ENCODE data around the gene TMC4.
A peak's percentile ranks its signal among the peaks of the same experiment; 100 is the strongest.
"Not testable (repeated sequence)": the region's sequence is repeated elsewhere in the genome, so short reads cannot be mapped to it uniquely, and the experiment has no call there.

The TMC4 gene

GRCh38 chr19:54173951-54174834 is 1.2 kb upstream of the TMC4 start:
- no peak for DNase-seq

DNA sequence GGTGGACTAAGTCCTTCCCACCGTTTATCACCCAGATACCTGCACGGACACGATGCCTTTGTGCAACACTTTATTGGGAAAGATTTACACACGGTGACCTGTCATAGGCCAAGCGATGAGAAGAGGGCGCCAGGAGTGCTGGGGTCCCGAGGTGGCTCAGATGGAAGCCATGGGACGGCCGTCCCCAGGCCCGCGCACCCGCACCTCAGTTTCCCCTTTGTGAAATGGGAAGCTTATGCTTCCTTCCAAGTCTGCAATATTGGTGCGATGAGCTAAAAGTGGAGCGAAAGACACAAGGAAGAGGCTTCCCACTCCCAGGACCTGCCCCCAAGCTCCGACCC is 369 bp upstream of the TMC4 start:
- DNase-seq, result no peak

GRCh38 chr19:54171736-54172431 is 1.1 kb downstream of the TMC4 start:
- DNase-seq, result not testable (repeated sequence)

DNA sequence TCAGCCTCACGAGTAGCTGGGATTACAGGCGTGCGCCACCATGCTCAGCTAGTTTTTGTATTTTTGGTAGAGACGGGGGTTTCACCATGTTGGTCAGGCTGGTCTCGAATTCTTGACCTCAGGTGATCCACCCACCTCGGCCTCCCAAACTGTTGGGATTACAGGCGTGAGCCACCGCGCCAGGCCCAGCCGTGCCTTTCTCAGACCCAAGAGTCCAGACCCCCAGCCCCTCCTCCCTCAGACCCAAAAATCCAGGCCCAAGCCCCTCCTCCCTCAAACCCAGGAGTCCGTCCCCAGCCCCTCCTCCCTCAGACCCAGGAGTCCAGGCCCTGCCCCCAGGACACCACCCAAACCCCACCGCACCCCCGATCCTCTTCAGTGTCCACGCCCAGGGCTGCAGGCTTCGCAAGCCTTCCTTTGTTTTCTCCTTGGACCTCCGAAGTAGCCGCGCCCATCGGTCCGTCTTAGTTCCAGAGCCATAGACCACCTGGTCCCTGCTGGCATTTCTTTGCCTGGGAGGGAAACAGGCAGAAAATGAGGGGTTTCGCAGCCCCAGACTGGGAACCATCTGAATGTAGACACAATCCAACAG is 3.7 kb downstream of the TMC4 start:
- no peak for DNase-seq

DNA sequence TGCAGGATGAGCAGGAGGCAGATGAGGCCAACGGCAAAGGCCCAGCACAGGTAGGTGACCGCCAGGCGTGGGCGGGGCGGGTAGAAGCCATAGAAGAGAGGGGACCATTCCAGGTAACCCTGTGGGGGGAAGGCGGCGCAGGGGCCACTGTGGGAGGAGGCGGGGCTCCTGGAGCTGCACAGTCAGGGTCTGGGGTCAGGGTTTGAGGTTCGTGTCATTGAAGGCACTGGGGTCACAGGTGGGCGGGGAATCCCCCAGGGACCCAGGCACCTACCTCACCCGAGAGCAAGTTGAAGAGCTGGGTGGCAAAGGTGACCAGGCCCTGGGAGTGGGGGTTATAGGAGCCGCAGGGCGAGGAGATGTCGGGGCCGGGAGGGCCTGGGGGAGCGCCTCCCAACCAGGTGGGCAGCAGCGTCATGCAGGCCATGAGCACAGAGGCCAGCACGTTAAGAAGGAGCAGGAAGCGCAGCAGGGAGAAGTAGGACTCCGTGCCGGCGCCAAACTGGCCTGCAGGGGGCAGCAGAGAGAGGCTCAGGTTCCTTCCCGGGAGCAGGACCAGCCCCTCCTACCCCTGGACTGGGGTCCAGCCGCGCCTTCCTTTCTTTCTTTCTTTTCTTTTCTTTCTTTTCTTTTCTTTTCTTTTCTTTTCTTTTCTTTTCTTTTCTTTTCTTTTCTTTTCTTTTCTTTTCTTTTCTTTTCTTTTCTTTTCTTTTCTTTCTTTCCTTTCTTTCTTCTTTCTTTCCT is 4.6 kb downstream of the TMC4 start:
- peak; percentile 65 for DNase-seq

GRCh38 chr19:54165222-54165621 is 7.7 kb downstream of the TMC4 start:
- DNase-seq, result no peak

DNA sequence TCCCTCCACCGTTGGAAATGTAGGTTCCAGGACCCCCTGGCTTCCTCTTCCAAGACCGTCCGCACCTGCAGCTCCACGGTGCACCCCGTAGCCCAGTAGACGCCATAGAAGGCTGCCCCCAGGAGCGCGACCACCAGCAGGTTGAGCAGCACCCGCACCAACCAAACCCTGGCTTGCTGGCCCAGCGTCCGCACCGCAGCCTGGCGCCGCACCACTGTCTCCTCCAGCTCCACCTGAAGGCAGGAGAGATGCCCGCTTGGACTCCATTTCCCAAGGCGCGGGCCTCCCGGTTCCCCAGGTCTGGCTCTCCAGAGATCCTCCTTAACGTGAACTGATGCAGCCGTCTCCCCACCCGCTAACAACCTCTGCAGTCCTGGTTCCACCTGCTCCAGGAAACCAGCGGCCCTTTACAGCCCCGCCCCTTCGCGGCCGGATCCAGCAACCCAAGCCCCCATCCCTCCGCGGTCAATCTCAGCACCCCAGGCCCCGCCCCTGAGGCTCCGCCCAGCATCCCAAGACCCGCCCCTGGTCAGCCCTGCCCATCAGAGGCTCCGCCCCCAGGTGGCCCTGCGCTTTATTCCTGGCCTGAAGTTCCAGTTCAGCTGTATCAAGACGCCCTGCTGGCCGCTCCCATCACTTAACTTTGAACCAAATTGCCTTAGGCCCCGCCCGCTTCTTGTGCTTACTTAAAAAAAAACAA is 8.4 kb downstream of the TMC4 start:
- no peak for DNase-seq

DNA sequence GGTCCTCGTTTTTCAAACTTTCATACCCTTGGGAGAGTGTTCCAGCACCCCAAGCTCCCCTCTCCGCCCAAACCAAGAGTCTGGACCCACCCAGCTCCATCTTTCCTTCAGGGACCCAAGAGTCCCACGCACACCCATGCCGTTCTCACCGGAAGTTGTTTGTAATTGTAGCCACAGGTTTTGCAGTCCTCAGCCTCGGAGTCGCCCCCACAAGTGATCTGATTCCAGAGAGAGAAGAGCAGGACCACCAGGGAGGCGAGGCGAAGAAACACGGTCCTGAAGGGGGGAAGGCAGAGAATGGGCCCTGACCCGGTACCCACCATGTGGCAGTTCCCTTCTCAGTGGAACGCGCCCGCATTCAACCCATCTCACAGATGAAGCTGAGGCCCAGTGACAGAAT is 10.1 kb downstream of the TMC4 start:
- DNase-seq, result no peak

DNA sequence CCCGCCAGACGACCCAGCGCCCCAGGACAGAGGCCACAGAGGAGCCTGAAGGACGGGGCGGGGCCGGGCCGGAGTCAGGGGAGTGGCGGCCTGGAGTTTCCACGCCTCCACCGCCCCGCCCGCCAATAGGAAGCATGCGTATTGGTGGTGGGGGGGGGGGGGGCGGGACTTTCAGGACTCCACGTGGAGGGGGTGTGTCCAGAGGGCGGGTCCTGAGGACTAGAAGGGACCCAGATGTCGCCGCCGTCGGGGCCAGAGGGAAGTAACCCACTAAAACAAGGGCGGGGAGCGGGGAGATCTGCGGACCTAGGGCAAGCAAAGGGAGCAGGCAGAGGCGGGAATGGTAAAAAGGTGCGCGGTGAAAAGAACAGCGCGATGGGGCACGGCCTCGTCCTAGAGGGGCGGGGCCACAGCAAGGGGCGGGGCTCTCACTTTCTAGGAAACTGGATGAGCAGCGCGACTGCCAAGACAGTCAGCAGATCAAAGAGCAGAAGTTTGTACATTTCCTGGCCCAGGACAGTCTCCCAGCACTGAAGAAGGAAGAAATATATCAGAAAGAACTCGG is 10.6 kb downstream of the TMC4 start:
- peak; percentile 33 for DNase-seq

DNA sequence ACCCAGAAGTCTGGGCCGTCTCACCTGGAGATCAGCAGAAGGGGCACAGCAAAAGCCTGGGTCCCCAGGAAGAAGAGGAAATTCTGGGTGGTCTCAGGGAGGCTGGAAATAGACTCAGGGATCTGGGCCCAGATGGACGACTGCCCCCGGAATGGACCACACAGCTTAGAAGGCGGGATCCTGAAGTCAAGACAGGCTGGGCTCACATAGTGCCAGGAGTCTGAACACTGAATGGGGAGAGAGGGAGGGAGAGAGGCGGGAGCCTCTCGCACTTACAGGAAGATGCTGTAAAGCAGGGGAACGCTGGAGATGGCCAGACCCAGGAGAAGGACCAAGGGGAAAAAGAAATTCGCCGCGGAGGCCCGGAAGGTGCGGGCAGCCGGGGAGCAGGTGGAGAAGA is 12.1 kb downstream of the TMC4 start:
- no peak for DNase-seq

GRCh38 chr19:54160182-54160811 is 12.7 kb downstream of the TMC4 start:
- DNase-seq, result no peak

DNA sequence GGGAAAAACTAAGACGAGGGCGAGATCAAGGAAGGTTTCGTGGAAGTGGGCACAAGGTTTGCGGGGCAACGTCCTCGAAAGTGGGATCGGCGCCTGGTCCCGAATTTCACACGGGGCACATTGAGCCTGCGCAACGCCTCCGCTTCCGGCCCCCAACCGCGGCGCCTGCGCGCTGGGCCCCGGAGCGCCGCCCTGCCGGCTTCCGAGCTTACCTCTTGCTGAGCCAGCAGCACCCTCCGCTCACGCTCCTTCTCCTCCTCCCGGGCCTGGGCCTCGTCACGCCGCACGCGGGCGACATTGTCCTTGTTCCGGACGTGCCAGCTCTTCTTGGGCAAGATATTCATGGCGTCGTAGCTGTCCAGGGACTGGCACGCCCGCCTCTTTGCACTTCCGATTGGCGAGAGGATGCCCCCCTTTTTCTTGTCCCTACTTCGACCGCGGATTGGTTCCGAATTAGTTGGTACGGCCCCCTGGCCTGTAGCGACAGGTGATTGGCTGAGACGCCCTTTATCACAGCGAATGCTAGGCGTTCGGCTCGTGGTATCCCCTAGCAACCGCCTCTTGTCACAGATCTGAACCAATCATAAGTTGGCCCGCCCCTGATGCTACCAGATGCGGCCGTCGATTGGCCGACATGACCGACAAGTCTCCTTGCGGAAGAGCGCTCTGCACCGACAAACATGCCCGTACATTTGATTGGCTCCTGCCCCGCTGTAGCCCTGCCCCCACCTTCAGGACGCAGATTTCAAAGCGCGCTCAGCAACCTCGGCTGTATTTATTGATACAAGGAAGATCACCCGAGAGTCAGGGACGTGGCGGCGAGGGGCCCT is 13.4 kb downstream of the TMC4 start, which contains the start of gene LENG1:
TSS of gene LENG1 (minus strand) at position 370 of the 830 bp plus-strand sequence. CDS start at position 344, 26 bp downstream.
- peak; percentile 100 for DNase-seq

GRCh38 chr19:54158812-54159351 is 14.1 kb downstream of the TMC4 start:
- no peak for DNase-seq

DNA sequence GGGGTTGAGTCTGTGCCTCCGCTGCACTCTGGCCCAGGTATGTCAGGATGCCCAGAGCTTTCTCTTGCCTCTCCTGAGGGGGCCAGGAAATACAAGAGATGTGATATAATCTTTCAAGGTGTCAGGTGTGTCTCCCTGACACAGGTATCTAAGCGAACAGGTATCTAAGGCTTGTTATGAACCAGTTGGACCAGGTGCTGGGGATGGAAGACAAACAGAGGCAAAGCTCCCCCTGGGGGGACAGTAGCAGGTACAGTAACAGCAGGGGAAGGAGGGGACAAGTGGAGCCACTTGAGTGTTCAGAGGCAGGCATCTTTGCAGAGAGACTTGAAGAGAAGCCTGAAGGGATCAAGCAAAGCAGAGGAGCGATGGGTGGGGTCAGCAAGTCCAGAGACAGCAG is 16.0 kb downstream of the TMC4 start:
- no peak for DNase-seq

DNA sequence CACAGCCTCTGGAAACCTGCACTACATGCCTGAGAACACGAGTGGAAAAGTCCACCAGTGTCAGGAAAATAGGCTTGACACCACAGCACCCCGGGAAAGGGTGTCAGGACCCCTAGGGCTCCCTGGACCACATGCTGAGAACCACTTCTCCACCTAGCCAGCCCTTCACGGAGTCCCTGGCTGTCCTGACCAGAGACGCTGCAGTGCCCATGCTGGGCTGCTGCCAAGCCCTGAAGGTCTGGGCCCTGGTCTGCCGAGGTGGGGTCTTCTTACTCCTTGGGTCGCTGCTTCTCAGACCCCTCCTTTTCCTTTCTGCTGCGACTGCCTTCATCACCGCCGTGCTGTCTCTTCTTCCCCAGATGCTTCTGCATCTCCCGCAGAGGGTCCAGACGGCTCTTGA is 16.5 kb downstream of the TMC4 start:
- no peak for DNase-seq

GRCh38 chr19:54155694-54156093 is 17.3 kb downstream of the TMC4 start:
- no peak for DNase-seq

- DNase-seq, result peak; percentile 50
Observed at GRCh38 chr19:54154603-54155345, 18.2 kb downstream of the TMC4 start.

DNA sequence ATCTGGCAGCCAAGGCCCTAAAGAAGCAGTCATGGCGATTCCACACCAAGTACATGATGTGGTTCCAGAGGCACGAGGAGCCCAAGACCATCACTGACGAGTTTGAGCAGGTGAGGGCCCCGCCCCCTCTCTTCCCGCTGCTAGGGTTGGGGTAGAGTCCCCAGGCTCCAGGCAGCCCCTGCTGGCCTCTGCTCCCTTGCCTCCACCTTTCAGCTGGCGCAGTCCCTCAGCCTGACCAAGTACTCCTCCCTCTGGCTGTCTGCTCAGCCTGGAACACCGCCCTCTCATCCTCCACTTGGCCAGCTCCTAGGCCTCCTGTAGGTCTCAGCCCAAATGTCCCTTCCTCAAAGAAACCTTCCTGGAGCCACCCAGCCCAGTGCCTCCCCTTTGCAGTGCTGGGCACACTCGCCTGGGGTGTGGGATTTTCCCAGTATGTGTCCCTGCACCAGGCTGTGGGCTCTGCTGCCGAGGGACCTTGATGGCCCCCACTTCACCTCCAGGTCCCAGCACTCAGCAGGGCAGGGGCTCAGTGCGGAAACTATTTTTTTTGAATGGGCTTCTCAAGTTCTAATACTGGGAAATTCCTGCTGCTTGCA is 19.1 kb downstream of the TMC4 start:
- no peak for DNase-seq

DNA sequence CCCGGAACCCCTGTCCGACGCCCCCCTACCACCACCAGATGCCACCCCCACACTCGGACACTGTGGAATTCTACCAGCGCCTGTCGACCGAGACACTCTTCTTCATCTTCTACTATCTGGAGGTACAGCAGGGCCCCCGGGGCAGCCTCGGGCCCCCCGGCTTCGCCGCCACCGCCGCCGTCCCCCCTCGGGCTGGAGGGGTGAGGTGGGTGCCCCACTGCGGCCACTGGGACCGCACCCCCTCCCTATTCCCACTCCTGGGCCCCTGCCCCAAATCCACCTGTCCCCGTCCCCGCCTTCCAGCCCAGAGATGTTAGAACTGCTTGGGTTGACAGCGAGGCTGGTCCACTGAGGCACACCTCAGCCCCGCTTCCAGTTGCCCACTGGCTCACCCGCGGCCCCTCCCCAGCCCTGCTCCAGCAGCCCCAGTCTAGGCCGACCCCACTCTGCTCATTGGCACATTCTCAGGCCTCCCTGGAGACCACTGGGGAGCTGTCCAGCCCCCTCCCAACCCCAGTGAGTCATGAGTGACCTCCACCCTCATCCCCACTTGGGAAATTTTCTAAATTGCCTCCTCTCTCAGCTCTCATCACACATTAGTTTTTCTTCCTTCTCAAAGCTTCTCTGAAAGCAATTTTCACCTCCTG is 20.0 kb downstream of the TMC4 start:
- DNase-seq, result no peak

Data from HCEC 1CT (cell line).